K562 (cell line): Measurements from ENCODE around the gene ROMO1. TPM values are rescaled to one million over a fixed set of nuclear protein-coding genes. Genes with fewer than 3 reads are reported as not detected.

Experiments
- ATAC-seq: fragments of 200-7000 bp; cut with Tn5 transposase; 3 replicates; pipeline ENCODE4 v1.9.1; 2020; ENCODE audit warnings: moderate library complexity
- BruUV-seq: library from RNA; stranded (reverse); fragments of 400-500 nt; replicated peaks from 2 replicates; lab custom pipeline; 2021; lab: Mats Ljungman, UMichigan
- CTCF ChIA-PET: fragments of 300-600 bp; formaldehyde crosslinking; extraction: SDS; loops from one replicate; lab custom pipeline; 2021; ENCODE audit warnings: low intra/inter-chr PET ratio; lab: Yijun Ruan, JAX
- POLR2A ChIA-PET: fragments of 300-600, 350-650 bp; sonication (Branson Sonifier 250); formaldehyde crosslinking; extraction: SDS; loops from one replicate; lab custom pipeline; 2021; ENCODE audit warnings: antibody characterized with exemption, inconsistent platforms; lab: Yijun Ruan, JAX
- DNase-seq, 4 experiments: peaks; one replicate each; pipeline versions ENCODE4 v3.0.0 to v3.0.0-alpha.2; 2011 to 2018; ENCODE audit warnings: low spot score in 3 of 4, mixed read lengths in 3 of 4; ENCODE audit errors: extremely low read depth in 1 of 4
- FAIRE-seq: peaks from 2 replicates; lab custom pipeline; 2011; peaks lifted over from hg19 to GRCh38; lab: Jason Lieb, UNC
- H2AFZ ChIP-seq: 2 replicates; pipeline ENCODE4 v1.6.0; 2011; ENCODE audit warnings: low read depth, low read length, control low read depth, inconsistent platforms
- H3K27ac ChIP-seq: fragments of 200-600 bp; 3 replicates; pipeline ENCODE4 v1.8.0; 2011; ENCODE audit warnings: low read depth, mild to moderate bottlenecking, control low read depth, inconsistent platforms, low read length, moderate library complexity, mixed read lengths; ENCODE audit errors: extremely low read depth
- H3K27me3 ChIP-seq, 2 experiments: fragments of 300-600 bp in 1 of 2; 2 replicates in 1 of 2; 3 replicates in 1 of 2; pipeline versions ENCODE4 v1.6.0 to v1.8.0; 2011; ENCODE audit warnings: inconsistent platforms in 2 of 2, low read length in 2 of 2, mild to moderate bottlenecking in 1 of 2, mixed read lengths in 1 of 2, moderate library complexity in 1 of 2; ENCODE audit not compliant: control insufficient read depth in 2 of 2, insufficient read depth in 2 of 2
- H3K36me3 ChIP-seq: fragments of 300-600 bp; 3 replicates; pipeline ENCODE4 v1.8.0; 2011; ENCODE audit warnings: mild to moderate bottlenecking, low read length, inconsistent platforms; ENCODE audit not compliant: control insufficient read depth, insufficient read depth
- H3K4me1 ChIP-seq, 2 experiments: fragments of 200-600 bp in 1 of 2; replicated peaks in 1 of 2; 2 replicates in 1 of 2; 3 replicates in 1 of 2; pipeline versions ENCODE4 v1.5.1 to v1.8.0; 2011; ENCODE audit warnings: inconsistent platforms in 2 of 2, low read length in 2 of 2, mild to moderate bottlenecking in 1 of 2, mixed read lengths in 1 of 2, moderate library complexity in 1 of 2; ENCODE audit not compliant: control insufficient read depth in 2 of 2, insufficient read depth in 2 of 2
- H3K4me2 ChIP-seq: 2 replicates; pipeline ENCODE4 v1.6.1; 2011; ENCODE audit warnings: low read length, control low read depth, inconsistent platforms, mixed read lengths; ENCODE audit not compliant: insufficient read depth
- H3K4me3 ChIP-seq: fragments of 200-600 bp; sonication (generic), shearing (Covaris generic); 2 replicates; pipeline ENCODE4 v1.5.1; 2016; ENCODE audit warnings: control low read depth, inconsistent platforms
- H3K79me2 ChIP-seq: fragments of 200-600 bp; 3 replicates; pipeline ENCODE4 v1.8.0; 2011; ENCODE audit warnings: low read length, inconsistent platforms; ENCODE audit not compliant: control insufficient read depth, insufficient read depth
- H3K9ac ChIP-seq, 2 experiments: 2 replicates each; pipeline versions ENCODE4 v1.6.0 to v1.6.1; 2011; ENCODE audit warnings: low read depth in 2 of 2, low read length in 2 of 2, control low read depth in 1 of 2, inconsistent platforms in 1 of 2, mild to moderate bottlenecking in 1 of 2, mixed read lengths in 1 of 2; ENCODE audit not compliant: insufficient read depth in 1 of 2
- H3K9me1 ChIP-seq: one replicate; pipeline ENCODE4 v1.6.0; 2011; ENCODE audit warnings: inconsistent platforms, mild to moderate bottlenecking, low read length, moderate library complexity; ENCODE audit not compliant: control insufficient read depth, insufficient read depth
- H3K9me3 ChIP-seq: replicated peaks from 2 replicates; pipeline ENCODE4 v1.5.1; 2011; ENCODE audit warnings: low read depth, low read length, inconsistent platforms; ENCODE audit not compliant: control insufficient read depth, insufficient read depth
- H4K20me1 ChIP-seq: replicated peaks from 2 replicates; pipeline ENCODE4 v1.6.1; 2011; ENCODE audit warnings: low read length, inconsistent platforms, mixed read lengths; ENCODE audit not compliant: control insufficient read depth, insufficient read depth
- ARID2 ChIP-seq: fragments of 450-650 bp; IDR thresholded peaks from 2 replicates; pipeline ENCODE4 v1.6.1; 2017; ENCODE audit warnings: antibody characterized with exemption, mild to moderate bottlenecking
- ESRRA ChIP-seq: fragments of 450-650 bp; IDR thresholded peaks from 2 replicates; pipeline ENCODE4 v1.6.1; 2014; ENCODE audit warnings: low read depth, mild to moderate bottlenecking, moderate library complexity, borderline replicate concordance
- MAFG ChIP-seq: fragments of 450-650 bp; conservative IDR thresholded peaks from 2 replicates; pipeline ENCODE4 v1.6.1; 2016; ENCODE audit warnings: missing genetic modification characterization, missing compliant biosample characterization
- MAFK ChIP-seq: IDR thresholded peaks from 2 replicates; pipeline ENCODE4 v1.6.1; 2011; ENCODE audit warnings: low read length, improper control_type of control experiment
- MYNN ChIP-seq, 2 experiments: sonication (generic); formaldehyde crosslinking in 1 of 2; IDR thresholded peaks; 2 replicates each; pipeline versions ENCODE4 v1.5.0 to v1.6.1; 2016 to 2020; ENCODE audit warnings: antibody characterized with exemption in 1 of 2, missing genetic modification reagents in 1 of 2
- NCOR1 ChIP-seq: fragments of 450-650 bp; IDR thresholded peaks from 2 replicates; pipeline ENCODE4 v1.6.1; 2016; ENCODE audit warnings: mild to moderate bottlenecking, moderate library complexity
- PML ChIP-seq: IDR thresholded peaks from 2 replicates; pipeline ENCODE4 v1.6.1; 2012; ENCODE audit warnings: low read length, inconsistent platforms
- POU5F1 ChIP-seq: fragments of 150-350 bp; IDR thresholded peaks from 2 replicates; pipeline ENCODE4 v1.6.1; 2014; ENCODE audit warnings: borderline replicate concordance, low read length, low read depth, mild to moderate bottlenecking; ENCODE audit not compliant: partially characterized antibody
- RAD51 ChIP-seq: fragments of 450-650 bp; IDR thresholded peaks from 2 replicates; pipeline ENCODE4 v1.7.1; 2016; ENCODE audit warnings: low read depth, mild to moderate bottlenecking, borderline replicate concordance
- TEAD1 ChIP-seq, 2 experiments: fragments of 450-650 bp in 1 of 2; sonication (generic) in 1 of 2; formaldehyde crosslinking; IDR thresholded peaks; 2 replicates each; pipeline versions ENCODE4 v1.4.0 to v1.8.0; 2020 to 2022; ENCODE audit warnings: mild to moderate bottlenecking in 2 of 2, missing genetic modification reagents in 1 of 2
- ZNF140 ChIP-seq: fragments of 250-450 bp; sonication (Bioruptor Pico); IDR thresholded peaks from 2 replicates; pipeline ENCODE4 v1.8.0; 2021; ENCODE audit warnings: moderate library complexity, mild to moderate bottlenecking, inconsistent platforms
- ZNF239 ChIP-seq: fragments of 250-450 bp; sonication (Bioruptor Pico); IDR thresholded peaks from 2 replicates; pipeline ENCODE4 v1.4.0; 2020; ENCODE audit warnings: mild to moderate bottlenecking
- ZNF408 ChIP-seq: fragments of 250-450 bp; sonication (Bioruptor Pico); IDR thresholded peaks from 2 replicates; pipeline ENCODE4 v1.4.0; 2020; ENCODE audit warnings: low read depth, mild to moderate bottlenecking, moderate library complexity
- ZNF449 ChIP-seq: fragments of 250-450 bp; sonication (Bioruptor Pico); IDR thresholded peaks from 2 replicates; pipeline ENCODE4 v1.8.0; 2022; ENCODE audit warnings: moderate library complexity, mild to moderate bottlenecking, inconsistent platforms
- WGBS: fragments of 100-300 bp; shearing (Covaris generic); methylation state at CpG from one replicate; pipeline ENCODE4 v1.1.6; 2016; ENCODE audit warnings: low coverage, mixed read lengths; ENCODE audit not compliant: insufficient coverage; ENCODE audit errors: missing lambda C conversion rate; 5-methylcytosine and 5-hydroxymethylcytosine counted together
- in situ Hi-C: fragments of 300-500 bp; cut with MboI; formaldehyde crosslinking; loops from 4 replicates; pipeline ENCODE4 v1.15.0; 2018; ENCODE audit warnings: inconsistent platforms, mixed read lengths
- intact Hi-C: fragments of 100-400 bp; cut with micrococcal nuclease; formaldehyde crosslinking; loops from 2 replicates; pipeline ENCODE4 v1.14.2; 2022
- polyA plus RNA-seq, 8 experiments: library from polyadenylated mRNA; depleted of rRNA in 4 of 8; stranded (reverse) in 5 of 8; unstranded in 3 of 8; fragments of >200 nt; fragmentation: Nextera tagmentation in 2 of 8; fragmentation: Illumina TruSeq in 1 of 8; extraction: Ambion mirVana in 2 of 8; extraction: Trizol in 1 of 8; gene quantifications; 2 replicates each; pipeline versions ENCODE4 v1.2.1 to v1.2.3, GENCODE V29; 2011 to 2014; ENCODE audit warnings: inconsistent platforms in 1 of 8, missing spikeins in 1 of 8
- total RNA-seq, 7 experiments: library from RNA; depleted of rRNA in 6 of 7; stranded (reverse); fragments of >200 nt in 6 of 7; fragmentation: Illumina TruSeq in 2 of 7; extraction: Trizol in 2 of 7; gene quantifications; 2 replicates each; pipeline versions ENCODE4 v1.2.1 to v1.2.3, GENCODE V29; 2011 to 2021; ENCODE audit warnings: low replicate concordance in 1 of 7

The ROMO1 gene
- total and polyA plus RNA-seq, 9 of the 15 experiments (the other 6 are each of a cell fraction or from before 2014, with no cell fraction given), result 31.8 to 741 (median 226) TPM

GRCh38 chr20:35702051-35702823 lies 3.0 kb downstream of the ROMO1 start:
- H3K4me2 ChIP-seq, result no peak overlapping the region
- BruUV-seq, result no TSS peak
- peaks cover 44% of the 10 kb centered on the region for H3K79me2 ChIP-seq
- H3K9ac ChIP-seq, result no peak overlapping the region
- no peaks in the 10 kb centered on the region; the same call in 1 of the 2 replicates for H4K20me1 ChIP-seq
- no peaks in the 10 kb centered on the region for H3K27me3 ChIP-seq
- no peak overlapping the region for H3K4me3 ChIP-seq
- no peak overlapping the region for H2AFZ ChIP-seq
- H3K9me3 ChIP-seq, result no peaks in the 10 kb centered on the region
- in situ Hi-C loops, result no loop called here
- ChIA-PET CTCF (no interaction called here), POLR2A (interaction anchor here (0.6 to 12.6 kb wide), 10 partner anchors 12 to 322 kb away, joined by 3 to 102 read pairs (median 4); partner anchors contain the start of genes RBM39 and SCAND1)
- FAIRE-seq, result no peak
- WGBS, result 78% methylated on average over 12 of the region's 12 CpGs
- no peak for ATAC-seq
- peak overlapping the region; percentile 41; the same call in 2 of the 3 replicates for H3K27ac ChIP-seq
- no peak for DNase-seq
- H3K9me1 ChIP-seq, result no peaks in the 10 kb centered on the region
- intact Hi-C loops, result no loop called here
- peaks cover 74% of the 10 kb centered on the region for H3K36me3 ChIP-seq
- H3K4me1 ChIP-seq, result peaks cover 10 to 14% of the 10 kb centered on the region in 2 experiments; a peak in 4 of 5 replicates
- TF ChIP-seq PML (peak; percentile 12), TEAD1 (CRISPR knock-in tag; IDR thresholded peaks at IDR 0.05) (no peak), ZNF449 (CRISPR knock-in tag) (no peak), MAFK (peak; percentile 43; the same call in 1 of the 2 replicates), MYNN (IDR thresholded peaks at IDR 0.05) (0 out of 2 replicates have a peak, but pooled peaks have one; percentile 10), MYNN (CRISPR knock-in tag; IDR thresholded peaks at IDR 0.05) (no peak), ZNF140 (no peak), ESRRA (no peak), NCOR1 (no peak), POU5F1 (no peak), ZNF408 (CRISPR knock-in tag) (no peak), RAD51 (no peak), ZNF239 (CRISPR knock-in tag) (no peak), MAFG (tag) (peak; percentile 61), ARID2 (no peak)
